ENCODE results near the gene RFPL1.
"Not testable (repeated sequence)": the region's sequence is repeated elsewhere in the genome, so short reads cannot be mapped to it uniquely, and the experiment has no call there.

Gene RFPL1

DNA sequence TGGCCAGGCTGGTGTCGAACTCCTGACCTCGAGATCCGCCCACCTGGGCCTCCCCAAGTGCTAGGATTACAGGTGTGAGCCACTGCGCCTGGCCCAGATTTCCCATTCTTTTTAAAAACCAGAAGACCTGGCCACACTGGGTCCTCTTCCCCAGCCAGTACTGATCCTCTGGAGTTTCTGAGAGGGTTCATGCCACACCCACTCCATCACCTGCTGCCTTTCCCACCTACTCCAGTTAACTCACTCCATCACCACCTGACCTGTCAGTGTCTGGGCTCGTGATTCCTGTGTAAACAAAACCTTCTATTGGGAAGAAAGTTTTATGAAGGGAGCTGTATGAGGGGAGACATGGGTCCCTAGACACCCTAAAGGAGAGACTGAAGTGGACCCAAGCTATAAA lies 19.7 kb upstream of the RFPL1 start:
- H3K9me3 Mint-ChIP-seq; H3K27ac Mint-ChIP-seq; H3K36me3 Mint-ChIP-seq (ENCODE audit: low read depth); H3K4me3 Mint-ChIP-seq; intact Hi-C loops (cut with micrococcal nuclease): not testable (repeated sequence)
- peaks cover 16% of the 10 kb centered on the region for H3K4me1 Mint-ChIP-seq (ENCODE audit: low read depth)
- H3K27me3 Mint-ChIP-seq, result peaks cover 10% of the 10 kb centered on the region

DNA sequence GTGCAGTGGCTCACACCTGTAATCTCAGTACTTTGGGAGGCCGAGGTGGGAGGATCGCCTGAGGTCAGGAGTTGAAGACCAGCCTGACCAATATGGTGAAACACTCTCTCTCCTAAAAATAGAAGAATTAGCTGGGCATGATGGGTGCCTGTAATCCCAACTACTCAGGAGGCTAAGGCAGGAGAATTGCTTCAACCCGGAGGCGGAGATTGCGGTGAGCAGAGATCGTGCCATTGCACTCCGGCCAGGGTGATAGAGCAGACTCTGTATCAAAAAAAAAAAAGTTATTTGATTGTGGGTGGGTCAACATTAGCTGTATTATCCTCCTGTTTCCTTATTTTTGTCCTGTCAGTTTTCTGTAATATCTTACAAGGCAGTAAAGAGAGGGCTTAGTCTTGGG lies 11.9 kb upstream of the RFPL1 start:
- Mint-ChIP-seq H3K9me3 (no peaks in the 10 kb centered on the region), H3K27me3 (peaks cover 26% of the 10 kb centered on the region), H3K27ac (no peak overlapping the region), H3K4me1 (ENCODE audit: low read depth) (peaks cover 5% of the 10 kb centered on the region), H3K4me3 (no peak overlapping the region), H3K36me3 (ENCODE audit: low read depth) (no peaks in the 10 kb centered on the region)
- intact Hi-C loops (cut with micrococcal nuclease), result no loop called here

- intact Hi-C loops (cut with micrococcal nuclease), result no loop called here
- Mint-ChIP-seq H3K36me3 (ENCODE audit: low read depth) (no peaks in the 10 kb centered on the region), H3K27me3 (peaks cover 26% of the 10 kb centered on the region), H3K9me3 (no peaks in the 10 kb centered on the region), H3K27ac (no peak overlapping the region), H3K4me1 (ENCODE audit: low read depth) (no peaks in the 10 kb centered on the region), H3K4me3 (no peak overlapping the region)
Observed at GRCh38 chr22:29427176-29427760, 11.1 kb upstream of the RFPL1 start.

GRCh38 chr22:29431986-29432385 lies 6.4 kb upstream of the RFPL1 start:
- H3K4me3 Mint-ChIP-seq, result no peak overlapping the region
- no peaks in the 10 kb centered on the region for H3K36me3 Mint-ChIP-seq (ENCODE audit: low read depth)
- H3K9me3 Mint-ChIP-seq, result no peaks in the 10 kb centered on the region
- no peak overlapping the region for H3K27ac Mint-ChIP-seq
- peaks cover 36% of the 10 kb centered on the region for H3K27me3 Mint-ChIP-seq
- no peaks in the 10 kb centered on the region for H3K4me1 Mint-ChIP-seq (ENCODE audit: low read depth)
- intact Hi-C loops (cut with micrococcal nuclease), result no loop called here

GRCh38 chr22:29433856-29434255 lies 4.5 kb upstream of the RFPL1 start:
- intact Hi-C loops (cut with micrococcal nuclease), result no loop called here
- no peaks in the 10 kb centered on the region for H3K36me3 Mint-ChIP-seq (ENCODE audit: low read depth)
- peaks cover 32% of the 10 kb centered on the region for H3K27me3 Mint-ChIP-seq
- no peaks in the 10 kb centered on the region for H3K4me1 Mint-ChIP-seq (ENCODE audit: low read depth)
- no peak overlapping the region for H3K4me3 Mint-ChIP-seq
- H3K27ac Mint-ChIP-seq, result no peak overlapping the region
- no peaks in the 10 kb centered on the region for H3K9me3 Mint-ChIP-seq

GRCh38 chr22:29434288-29434687 lies 4.1 kb upstream of the RFPL1 start:
- Mint-ChIP-seq H3K27me3 (peaks cover 28% of the 10 kb centered on the region), H3K36me3 (ENCODE audit: low read depth) (no peaks in the 10 kb centered on the region), H3K9me3 (no peaks in the 10 kb centered on the region), H3K27ac (no peak overlapping the region), H3K4me3 (no peak overlapping the region), H3K4me1 (ENCODE audit: low read depth) (no peaks in the 10 kb centered on the region)
- intact Hi-C loops (cut with micrococcal nuclease), result no loop called here

DNA sequence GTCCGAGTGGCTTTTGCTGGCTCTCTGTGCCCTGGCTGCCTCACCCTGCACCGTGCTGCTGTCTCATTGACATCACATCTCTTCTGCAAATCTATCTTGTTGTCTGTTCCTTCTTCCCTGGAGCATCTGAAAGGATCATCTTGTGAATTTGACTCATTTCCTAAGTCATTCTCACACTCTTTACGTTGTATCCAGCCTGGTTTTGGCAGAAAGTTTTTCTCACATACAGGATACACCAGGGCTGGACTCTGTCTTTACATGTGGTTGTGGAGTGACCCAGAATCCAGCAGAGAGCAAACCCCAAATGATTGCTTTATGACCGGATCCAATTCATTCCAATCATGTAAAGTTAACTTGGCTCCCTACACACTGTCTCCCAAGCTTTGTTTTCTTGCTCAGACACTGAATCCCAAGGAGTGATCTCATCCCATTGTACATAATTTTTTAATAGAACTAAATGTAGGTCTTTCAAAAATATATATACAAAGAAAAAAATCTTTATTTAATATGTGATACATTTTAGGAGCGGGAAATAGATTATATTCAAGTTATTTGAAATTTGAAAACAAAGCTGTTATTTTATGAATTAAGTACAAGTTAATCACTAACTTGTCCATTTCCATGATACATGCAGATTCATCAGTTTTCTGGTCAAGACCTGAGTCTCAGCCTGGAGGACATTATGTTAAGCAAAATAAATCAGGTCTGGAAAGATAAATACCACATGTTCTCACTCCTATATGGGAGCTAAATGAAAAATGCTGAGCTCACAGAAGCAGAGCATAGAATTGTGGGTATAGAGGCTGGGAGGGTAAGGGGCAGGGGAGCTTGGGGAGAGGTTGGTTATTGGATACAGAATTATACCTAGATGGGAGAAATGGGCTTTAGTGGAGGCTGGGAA lies 2.9 kb upstream of the RFPL1 start:
- peaks cover 23% of the 10 kb centered on the region for H3K27me3 Mint-ChIP-seq
- H3K4me1 Mint-ChIP-seq (ENCODE audit: low read depth), result no peaks in the 10 kb centered on the region
- no peaks in the 10 kb centered on the region for H3K9me3 Mint-ChIP-seq
- intact Hi-C loops (cut with micrococcal nuclease), result no loop called here
- no peak overlapping the region for H3K4me3 Mint-ChIP-seq
- no peaks in the 10 kb centered on the region for H3K36me3 Mint-ChIP-seq (ENCODE audit: low read depth)
- no peak overlapping the region for H3K27ac Mint-ChIP-seq

DNA sequence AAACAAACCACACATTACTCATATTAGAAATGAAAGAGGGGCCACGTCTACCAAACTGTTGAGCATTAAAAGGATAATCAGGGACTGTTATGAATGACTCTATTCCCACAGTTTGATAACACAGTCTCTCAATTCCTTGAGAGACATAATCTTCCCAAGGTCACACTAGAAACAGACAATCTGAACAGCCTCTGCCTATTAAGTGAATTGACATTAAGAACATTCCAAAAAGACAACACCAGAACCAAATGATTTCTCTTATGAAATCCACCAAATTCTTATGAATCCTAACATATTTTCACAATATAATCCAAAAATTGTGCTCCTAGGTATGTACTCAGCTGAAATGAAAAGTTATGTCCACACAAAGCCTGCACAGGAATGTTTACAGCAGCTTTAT lies 4.6 kb downstream of the RFPL1 start:
- Mint-ChIP-seq H3K4me1 (ENCODE audit: low read depth) (no peaks in the 10 kb centered on the region), H3K9me3 (no peaks in the 10 kb centered on the region), H3K27ac (no peak overlapping the region), H3K27me3 (peaks cover 13% of the 10 kb centered on the region), H3K4me3 (no peak overlapping the region), H3K36me3 (ENCODE audit: low read depth) (no peaks in the 10 kb centered on the region)
- intact Hi-C loops (cut with micrococcal nuclease), result no loop called here

DNA sequence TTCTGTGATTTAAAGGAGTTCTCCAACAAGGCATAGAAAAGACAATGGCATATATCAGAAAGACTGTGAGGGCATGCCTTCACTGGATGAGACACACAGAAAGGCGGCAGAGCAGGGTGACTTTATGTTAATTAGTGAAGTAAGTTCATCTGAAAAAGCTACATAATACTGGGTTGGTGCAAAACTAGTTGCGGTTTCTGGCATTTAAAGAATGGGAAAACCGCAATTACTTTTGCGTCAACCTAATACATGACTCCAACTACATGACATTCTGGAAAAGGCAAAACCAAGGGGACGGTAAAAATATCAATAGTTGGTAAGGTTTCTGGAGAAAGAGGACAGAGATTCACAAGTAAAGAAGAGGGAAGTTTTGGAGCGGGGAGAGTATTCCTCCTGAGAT lies 5.1 kb downstream of the RFPL1 start:
- peaks cover 13% of the 10 kb centered on the region for H3K27me3 Mint-ChIP-seq
- no peaks in the 10 kb centered on the region for H3K9me3 Mint-ChIP-seq
- H3K27ac Mint-ChIP-seq, result no peak overlapping the region
- H3K4me1 Mint-ChIP-seq (ENCODE audit: low read depth), result no peaks in the 10 kb centered on the region
- no peak overlapping the region for H3K4me3 Mint-ChIP-seq
- H3K36me3 Mint-ChIP-seq (ENCODE audit: low read depth), result no peaks in the 10 kb centered on the region
- intact Hi-C loops (cut with micrococcal nuclease), result no loop called here

- intact Hi-C loops (cut with micrococcal nuclease), result no loop called here
- Mint-ChIP-seq H3K9me3 (no peaks in the 10 kb centered on the region), H3K27me3 (peaks cover 13% of the 10 kb centered on the region), H3K36me3 (ENCODE audit: low read depth) (peaks cover 1% of the 10 kb centered on the region), H3K27ac (no peak overlapping the region), H3K4me1 (ENCODE audit: low read depth) (no peaks in the 10 kb centered on the region), H3K4me3 (no peak overlapping the region)
Observed at GRCh38 chr22:29443861-29444792, 5.7 kb downstream of the RFPL1 start.

- H3K27me3 Mint-ChIP-seq, result peaks cover 13% of the 10 kb centered on the region
Observed at GRCh38 chr22:29445508-29445907, 7.1 kb downstream of the RFPL1 start.

GRCh38 chr22:29447906-29448305 lies 9.5 kb downstream of the RFPL1 start:
- no peak overlapping the region for H3K4me3 Mint-ChIP-seq
- intact Hi-C loops (cut with micrococcal nuclease), result no loop called here
- H3K9me3 Mint-ChIP-seq, result no peaks in the 10 kb centered on the region
- peaks cover 7% of the 10 kb centered on the region for H3K27me3 Mint-ChIP-seq
- H3K4me1 Mint-ChIP-seq (ENCODE audit: low read depth), result no peaks in the 10 kb centered on the region
- no peak overlapping the region for H3K27ac Mint-ChIP-seq
- peaks cover 6% of the 10 kb centered on the region for H3K36me3 Mint-ChIP-seq (ENCODE audit: low read depth)

More at GRCh38 chr22:29445508-29445907, 7.1 kb downstream of the RFPL1 start:
- H3K27ac Mint-ChIP-seq, result no peak overlapping the region
- H3K4me3 Mint-ChIP-seq, result no peak overlapping the region
- intact Hi-C loops (cut with micrococcal nuclease), result no loop called here
- H3K9me3 Mint-ChIP-seq, result no peaks in the 10 kb centered on the region
- H3K36me3 Mint-ChIP-seq (ENCODE audit: low read depth), result peaks cover 6% of the 10 kb centered on the region
- no peaks in the 10 kb centered on the region for H3K4me1 Mint-ChIP-seq (ENCODE audit: low read depth)

GRCh38 chr22:29449296-29449875 lies 11.0 kb downstream of the RFPL1 start:
- Mint-ChIP-seq H3K4me3 (no peak overlapping the region), H3K27me3 (no peaks in the 10 kb centered on the region), H3K36me3 (ENCODE audit: low read depth) (peaks cover 6% of the 10 kb centered on the region), H3K9me3 (no peaks in the 10 kb centered on the region), H3K4me1 (ENCODE audit: low read depth) (no peaks in the 10 kb centered on the region), H3K27ac (no peak overlapping the region)
- intact Hi-C loops (cut with micrococcal nuclease), result no loop called here

DNA sequence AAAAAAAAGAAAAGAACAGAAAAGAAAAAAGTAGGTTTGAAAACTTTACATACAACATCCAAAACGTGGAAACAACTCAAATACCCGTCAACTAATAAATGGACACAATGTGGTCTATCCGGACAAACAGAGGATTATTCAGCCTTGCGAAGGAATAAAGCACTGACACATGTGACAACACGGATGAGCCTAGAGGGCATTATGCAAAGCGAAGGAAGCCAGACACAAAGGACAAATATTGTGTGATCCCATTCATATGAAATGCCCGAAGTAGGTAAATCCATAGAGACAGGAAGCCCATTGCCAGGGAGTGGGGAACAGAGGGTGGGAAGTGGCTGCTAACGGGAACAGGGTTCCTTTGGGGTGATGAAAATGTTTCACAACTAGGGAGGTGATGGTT lies 11.8 kb downstream of the RFPL1 start:
- no peak overlapping the region for H3K27ac Mint-ChIP-seq
- no peak overlapping the region for H3K4me3 Mint-ChIP-seq
- no peaks in the 10 kb centered on the region for H3K27me3 Mint-ChIP-seq
- no peaks in the 10 kb centered on the region for H3K9me3 Mint-ChIP-seq
- peaks cover 6% of the 10 kb centered on the region for H3K36me3 Mint-ChIP-seq (ENCODE audit: low read depth)
- no peaks in the 10 kb centered on the region for H3K4me1 Mint-ChIP-seq (ENCODE audit: low read depth)
- intact Hi-C loops (cut with micrococcal nuclease), result no loop called here
